SU-DHL-6 (cell line): ENCODE measurements around the gene AKT1S1.

ENCODE experiments used
- H2AFZ ChIP-seq: fragments of 200-600 bp; sonication (generic); 2 replicates; pipeline ENCODE4 v1.6.1; 2014; ENCODE audit warnings: low read depth, mild to moderate bottlenecking, moderate library complexity, mixed read lengths, antibody characterized with exemption, low read length; ENCODE audit not compliant: severe bottlenecking
- H3F3A ChIP-seq: fragments of 200-600 bp; shearing (Covaris generic); 2 replicates; pipeline ENCODE4 v1.6.0; 2016; ENCODE audit warnings: antibody characterized with exemption, mild to moderate bottlenecking; ENCODE audit not compliant: insufficient read depth
- H3K27ac ChIP-seq: fragments of 200-600 bp; sonication (generic); 2 replicates; pipeline ENCODE4 v1.5.1; 2016; ENCODE audit warnings: low read depth, mild to moderate bottlenecking, low read length, moderate library complexity, mixed read lengths
- H3K27me3 ChIP-seq: fragments of 200-600 bp; sonication (generic), shearing (Covaris generic); 2 replicates; pipeline ENCODE4 v1.6.0; 2014; ENCODE audit warnings: mild to moderate bottlenecking, low read length
- H3K36me3 ChIP-seq: fragments of 200-600 bp; sonication (generic); 2 replicates; pipeline ENCODE4 v1.6.1; 2014; ENCODE audit warnings: mild to moderate bottlenecking, low read length, mixed read lengths
- H3K4me2 ChIP-seq: fragments of 300-600, 200-600 bp; shearing (Covaris generic), sonication (generic); 2 replicates; pipeline ENCODE4 v1.6.0; 2014; ENCODE audit warnings: low read length, low read depth, mild to moderate bottlenecking; ENCODE audit not compliant: poor library complexity, severe bottlenecking
- H3K4me3 ChIP-seq: fragments of 200-600 bp; sonication (generic); 2 replicates; pipeline ENCODE4 v1.5.1; 2014; ENCODE audit warnings: antibody characterized with exemption, low read length, mild to moderate bottlenecking, mixed read lengths; ENCODE audit not compliant: insufficient read depth, poor library complexity, severe bottlenecking
- H3K79me2 ChIP-seq: fragments of 200-600 bp; sonication (generic); 2 replicates; pipeline ENCODE4 v1.6.1; 2014; ENCODE audit warnings: mild to moderate bottlenecking, low read length, moderate library complexity; ENCODE audit not compliant: insufficient read depth
- H3K9ac ChIP-seq: fragments of 200-600 bp; sonication (generic); 2 replicates; pipeline ENCODE4 v1.7.0; 2014; ENCODE audit warnings: mild to moderate bottlenecking, low read length
- H3K9me2 ChIP-seq: fragments of 200-600 bp; sonication (generic); replicated peaks from 2 replicates; pipeline ENCODE4 v1.6.1; 2014; ENCODE audit warnings: low read length; ENCODE audit not compliant: insufficient read depth
- H3K9me3 ChIP-seq: fragments of 200-600 bp; sonication (generic); 2 replicates; pipeline ENCODE4 v1.6.1; 2014; ENCODE audit warnings: low read length, mixed read lengths; ENCODE audit not compliant: insufficient read depth
- H4K20me1 ChIP-seq: fragments of 200-600 bp; sonication (generic); 2 replicates; pipeline ENCODE4 v1.6.1; 2014; ENCODE audit warnings: low read depth, mild to moderate bottlenecking, antibody characterized with exemption, low read length, moderate library complexity, mixed read lengths
- EZH2phosphoT487 ChIP-seq: fragments of 200-600 bp; sonication (generic), shearing (Covaris generic); conservative IDR thresholded peaks from 2 replicates; pipeline ENCODE4 v1.6.1; 2018; ENCODE audit warnings: mild to moderate bottlenecking, antibody characterized with exemption, low read length, moderate library complexity, mixed read lengths
- TF ChIP-seq, protein P1 (sequence below): fragments of 200-600 bp; sonication (generic); IDR thresholded peaks from one replicate; pipeline ENCODE4 v1.5.1; 2017; ENCODE audit warnings: antibody characterized with exemption, mild to moderate bottlenecking, low read length, moderate library complexity; ENCODE audit not compliant: insufficient read depth, poor library complexity, severe bottlenecking

The AKT1S1 gene

DNA sequence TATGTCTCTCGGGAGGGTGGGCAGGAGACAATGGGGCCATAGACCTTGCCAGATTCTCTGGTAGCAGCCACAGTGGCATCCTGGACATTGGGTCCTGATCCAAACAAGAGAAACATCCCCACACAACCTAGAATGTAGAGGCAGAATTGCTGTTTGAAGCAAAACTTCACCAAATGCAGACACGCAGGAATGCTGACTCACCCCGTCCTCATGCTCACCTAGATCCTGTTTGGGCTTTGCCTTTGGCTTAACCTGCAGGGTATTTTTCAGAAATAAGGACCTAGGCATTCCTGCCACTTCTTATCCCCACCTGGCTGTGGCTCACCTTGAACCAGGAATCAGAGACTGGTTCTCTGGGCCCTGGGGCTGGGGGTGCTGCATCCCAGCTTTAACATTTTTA, 7.6 kb upstream of the AKT1S1 start:
- peaks cover 8% of the 10 kb centered on the region; the same call in 1 of the 2 replicates for H3K36me3 ChIP-seq
- H4K20me1 ChIP-seq, result no peaks in the 10 kb centered on the region
- TF ChIP-seq, protein P1, sequence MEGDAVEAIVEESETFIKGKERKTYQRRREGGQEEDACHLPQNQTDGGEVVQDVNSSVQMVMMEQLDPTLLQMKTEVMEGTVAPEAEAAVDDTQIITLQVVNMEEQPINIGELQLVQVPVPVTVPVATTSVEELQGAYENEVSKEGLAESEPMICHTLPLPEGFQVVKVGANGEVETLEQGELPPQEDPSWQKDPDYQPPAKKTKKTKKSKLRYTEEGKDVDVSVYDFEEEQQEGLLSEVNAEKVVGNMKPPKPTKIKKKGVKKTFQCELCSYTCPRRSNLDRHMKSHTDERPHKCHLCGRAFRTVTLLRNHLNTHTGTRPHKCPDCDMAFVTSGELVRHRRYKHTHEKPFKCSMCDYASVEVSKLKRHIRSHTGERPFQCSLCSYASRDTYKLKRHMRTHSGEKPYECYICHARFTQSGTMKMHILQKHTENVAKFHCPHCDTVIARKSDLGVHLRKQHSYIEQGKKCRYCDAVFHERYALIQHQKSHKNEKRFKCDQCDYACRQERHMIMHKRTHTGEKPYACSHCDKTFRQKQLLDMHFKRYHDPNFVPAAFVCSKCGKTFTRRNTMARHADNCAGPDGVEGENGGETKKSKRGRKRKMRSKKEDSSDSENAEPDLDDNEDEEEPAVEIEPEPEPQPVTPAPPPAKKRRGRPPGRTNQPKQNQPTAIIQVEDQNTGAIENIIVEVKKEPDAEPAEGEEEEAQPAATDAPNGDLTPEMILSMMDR, result no peak
- no peak for TF ChIP-seq EZH2phosphoT487
- H3K9me3 ChIP-seq, result no peaks in the 10 kb centered on the region
- no peak overlapping the region for H3K9ac ChIP-seq
- H3K27ac ChIP-seq, result no peak overlapping the region
- H3F3A ChIP-seq, result peaks cover 7% of the 10 kb centered on the region; the same call in 1 of the 2 replicates
- H3K27me3 ChIP-seq, result no peaks in the 10 kb centered on the region
- no peaks in the 10 kb centered on the region for H3K79me2 ChIP-seq
- H3K9me2 ChIP-seq, result no peaks in the 10 kb centered on the region
- H3K4me3 ChIP-seq, result no peak overlapping the region
- H2AFZ ChIP-seq, result no peak overlapping the region
- no peak overlapping the region for H3K4me2 ChIP-seq

GRCh38 chr19:49884109-49884508, 7.0 kb upstream of the AKT1S1 start:
- H3K9me3 ChIP-seq, result no peaks in the 10 kb centered on the region
- H3K4me3 ChIP-seq, result no peak overlapping the region
- H3K9ac ChIP-seq, result no peak overlapping the region
- H3K9me2 ChIP-seq, result no peaks in the 10 kb centered on the region
- peaks cover 8% of the 10 kb centered on the region; the same call in 1 of the 2 replicates for H3K36me3 ChIP-seq
- no peaks in the 10 kb centered on the region for H4K20me1 ChIP-seq
- H3K79me2 ChIP-seq, result no peaks in the 10 kb centered on the region
- peaks cover 7% of the 10 kb centered on the region; the same call in 1 of the 2 replicates for H3F3A ChIP-seq
- H3K27ac ChIP-seq, result no peak overlapping the region
- TF ChIP-seq, protein P1, result no peak
- TF ChIP-seq EZH2phosphoT487, result no peak
- H2AFZ ChIP-seq, result no peak overlapping the region
- no peaks in the 10 kb centered on the region for H3K27me3 ChIP-seq
- H3K4me2 ChIP-seq, result no peak overlapping the region

GRCh38 chr19:49883094-49883493, 5.9 kb upstream of the AKT1S1 start:
- Histone ChIP-seq H3K27ac (no peak overlapping the region), H3F3A (peaks cover 7% of the 10 kb centered on the region; the same call in 1 of the 2 replicates), H4K20me1 (no peaks in the 10 kb centered on the region), H3K9me3 (no peaks in the 10 kb centered on the region), H3K27me3 (no peaks in the 10 kb centered on the region), H2AFZ (no peak overlapping the region), H3K9ac (no peak overlapping the region), H3K9me2 (no peaks in the 10 kb centered on the region), H3K4me3 (no peak overlapping the region), H3K4me2 (no peak overlapping the region), H3K79me2 (no peaks in the 10 kb centered on the region), H3K36me3 (peaks cover 8% of the 10 kb centered on the region; the same call in 1 of the 2 replicates)
- no peak for TF ChIP-seq EZH2phosphoT487
- TF ChIP-seq, protein P1, result no peak
